Measurements from ENCODE around the gene LY6G5B.

The LY6G5B gene

DNA sequence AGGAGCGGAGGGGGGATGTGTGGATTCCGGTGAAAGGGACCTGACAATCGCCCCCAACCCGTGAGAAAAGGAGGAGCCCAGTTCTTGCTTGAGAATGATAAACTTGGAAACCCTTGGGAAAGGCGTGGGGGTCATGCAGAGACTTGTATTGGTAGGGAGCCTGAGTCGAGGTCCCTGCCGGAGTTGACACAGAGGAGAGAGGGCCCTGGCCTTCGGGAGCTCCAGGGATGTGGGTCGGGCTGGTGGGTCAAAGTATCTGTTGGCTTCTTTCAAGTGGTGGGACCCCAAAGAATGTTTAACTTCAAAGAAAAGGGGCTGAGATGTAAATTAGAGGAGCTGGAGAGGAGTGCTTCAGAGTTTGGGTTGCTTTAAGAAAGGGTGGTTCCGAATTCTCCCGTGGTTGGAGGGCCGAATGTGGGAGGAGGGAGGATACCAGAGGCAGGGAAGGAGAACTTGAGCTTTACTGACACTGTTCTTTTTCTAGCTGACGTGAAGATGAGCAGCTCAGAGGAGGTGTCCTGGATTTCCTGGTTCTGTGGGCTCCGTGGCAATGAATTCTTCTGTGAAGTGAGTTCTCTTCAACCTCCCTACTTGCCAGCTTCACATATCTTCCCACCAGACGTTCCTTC is 3.3 kb upstream of the LY6G5B start:
- ATAC-seq (ENCODE audit: insufficient read depth, low read depth) (no peak), DNase-seq (no peak)
- H2AFZ ChIP-seq (ENCODE audit: low read depth, low read length): peak overlapping the region; percentile 79

GRCh38 chr6:31676322-31676903 is 6.6 kb downstream of the LY6G5B start:
- Histone ChIP-seq H3K9ac (ENCODE audit: low read depth, low read length) (no peak overlapping the region), H3K4me1 (ENCODE audit: insufficient read depth, low read length) (no peaks in the 10 kb centered on the region), H3K27me3 (ENCODE audit: insufficient read depth, low read length, poor library complexity) (no peaks in the 10 kb centered on the region), H4K20me1 (ENCODE audit: insufficient read depth, low read length) (no peaks in the 10 kb centered on the region), H3K4me3 (ENCODE audit: low read depth in 1 of 2, low read length in 2 of 2) (no peak overlapping the region), H2AFZ (ENCODE audit: low read depth, low read length) (no peak overlapping the region), H3K27ac (ENCODE audit: low read length) (no peak overlapping the region), H3K36me3 (ENCODE audit: insufficient read depth, low read length) (peaks cover 17% of the 10 kb centered on the region), H3K9me3 (ENCODE audit: insufficient read depth, low read length, severe bottlenecking) (no peaks in the 10 kb centered on the region), H3K4me2 (ENCODE audit: insufficient read depth, low read length) (no peak overlapping the region), H3K79me2 (ENCODE audit: insufficient read depth, low read length) (no peaks in the 10 kb centered on the region)
- TF ChIP-seq CTCF (IDR thresholded peaks at IDR 0.05; ENCODE audit: borderline replicate concordance, extremely low read depth, low read length, poor library complexity, severe bottlenecking): no peak
- ATAC-seq (ENCODE audit: insufficient read depth, low read depth) (no peak), DNase-seq (no peak)

More for the DNA sequence above, 3.3 kb upstream of the LY6G5B start:
- Histone ChIP-seq H3K27me3 (ENCODE audit: insufficient read depth, low read length, poor library complexity) (no peaks in the 10 kb centered on the region), H3K36me3 (ENCODE audit: insufficient read depth, low read length) (peaks cover 78% of the 10 kb centered on the region), H3K4me1 (ENCODE audit: insufficient read depth, low read length) (peaks cover 58% of the 10 kb centered on the region), H4K20me1 (ENCODE audit: insufficient read depth, low read length) (peaks cover 20% of the 10 kb centered on the region; the same call in 1 of the 2 replicates), H3K79me2 (ENCODE audit: insufficient read depth, low read length) (peaks cover 79% of the 10 kb centered on the region), H3K9ac (ENCODE audit: low read depth, low read length) (peak overlapping the region; percentile 85), H3K27ac (ENCODE audit: low read length) (peak overlapping the region; percentile 91), H3K4me2 (ENCODE audit: insufficient read depth, low read length) (peak overlapping the region; percentile 85), H3K4me3 (ENCODE audit: low read depth in 1 of 2, low read length in 2 of 2) (peak overlapping the region; percentile 88 to 91), H3K9me3 (ENCODE audit: insufficient read depth, low read length, severe bottlenecking) (no peaks in the 10 kb centered on the region)
- TF ChIP-seq CTCF (IDR thresholded peaks at IDR 0.05; ENCODE audit: borderline replicate concordance, extremely low read depth, low read length, poor library complexity, severe bottlenecking) (no peak), EZH2 (IDR thresholded peaks at IDR 0.05; ENCODE audit: borderline replicate concordance, low read depth, low read length, severe bottlenecking) (no peak)

DNA sequence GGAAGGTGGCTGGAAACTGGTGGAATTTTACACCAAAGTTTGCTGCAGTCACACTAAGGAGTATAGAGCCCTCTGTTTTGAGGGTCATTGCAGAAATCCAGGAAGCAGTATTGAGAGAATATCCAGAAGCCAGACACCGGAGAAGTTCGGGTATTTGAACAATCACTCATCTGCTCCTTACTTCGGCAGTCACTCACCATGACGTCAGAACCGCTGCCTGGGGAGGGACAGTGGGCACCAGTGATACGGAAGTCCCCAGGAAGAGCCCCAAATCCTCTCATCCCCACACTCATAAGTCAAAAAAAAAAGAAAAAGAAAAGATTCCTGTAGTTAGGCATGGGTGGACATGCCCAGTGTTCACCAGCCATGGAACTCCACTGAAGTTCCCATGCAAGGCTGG is 7.1 kb downstream of the LY6G5B start:
- no peaks in the 10 kb centered on the region for H3K4me1 ChIP-seq (ENCODE audit: insufficient read depth, low read length)
- peaks cover 12% of the 10 kb centered on the region for H3K36me3 ChIP-seq (ENCODE audit: insufficient read depth, low read length)
- no peak for ATAC-seq (ENCODE audit: insufficient read depth, low read depth)
- TF ChIP-seq EZH2 (IDR thresholded peaks at IDR 0.05; ENCODE audit: borderline replicate concordance, low read depth, low read length, severe bottlenecking): no peak
- TF ChIP-seq CTCF (IDR thresholded peaks at IDR 0.05; ENCODE audit: borderline replicate concordance, extremely low read depth, low read length, poor library complexity, severe bottlenecking): no peak
- H3K9me3 ChIP-seq (ENCODE audit: insufficient read depth, low read length, severe bottlenecking): no peaks in the 10 kb centered on the region
- H3K4me2 ChIP-seq (ENCODE audit: insufficient read depth, low read length): no peak overlapping the region
- no peak overlapping the region for H3K27ac ChIP-seq (ENCODE audit: low read length)
- H2AFZ ChIP-seq (ENCODE audit: low read depth, low read length): no peak overlapping the region
- no peak overlapping the region for H3K4me3 ChIP-seq (ENCODE audit: low read depth in 1 of 2, low read length in 2 of 2)
- H3K79me2 ChIP-seq (ENCODE audit: insufficient read depth, low read length): no peaks in the 10 kb centered on the region
- DNase-seq: no peak
- no peaks in the 10 kb centered on the region for H4K20me1 ChIP-seq (ENCODE audit: insufficient read depth, low read length)
- H3K9ac ChIP-seq (ENCODE audit: low read depth, low read length): no peak overlapping the region
- H3K27me3 ChIP-seq (ENCODE audit: insufficient read depth, low read length, poor library complexity): no peaks in the 10 kb centered on the region

All from DND-41 (cell line).